WI38 (cell line): ENCODE data around the gene IRF1.

Source experiments
- H3K4me3 ChIP-seq: 2 replicates; pipeline ENCODE4 v1.5.1; 2011; ENCODE audit warnings: low read depth, mild to moderate bottlenecking, control low read depth, low read length
- TF ChIP-seq, protein P1 (sequence below): IDR thresholded peaks from 2 replicates; pipeline ENCODE4 v1.5.1; 2012; ENCODE audit warnings: low read depth, mild to moderate bottlenecking, control low read depth, low read length

The IRF1 gene

DNA sequence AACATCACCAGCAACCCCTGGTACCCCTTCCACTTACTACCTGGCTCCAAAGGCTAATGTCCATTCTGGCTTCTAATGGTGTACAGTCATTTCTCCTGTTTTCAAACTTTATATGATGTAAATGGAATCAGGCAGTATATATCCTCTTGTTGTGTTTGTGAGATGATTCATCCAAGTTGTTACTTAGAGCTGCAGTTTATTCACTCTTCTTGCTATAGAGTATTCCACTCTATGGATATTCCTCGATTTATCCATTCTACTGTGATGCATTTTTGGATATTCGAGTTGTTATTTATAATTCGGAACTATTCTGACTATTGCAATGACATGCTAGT lies 32.4 kb downstream of the IRF1 start:
- no peak overlapping the region for H3K4me3 ChIP-seq
- TF ChIP-seq, protein P1, sequence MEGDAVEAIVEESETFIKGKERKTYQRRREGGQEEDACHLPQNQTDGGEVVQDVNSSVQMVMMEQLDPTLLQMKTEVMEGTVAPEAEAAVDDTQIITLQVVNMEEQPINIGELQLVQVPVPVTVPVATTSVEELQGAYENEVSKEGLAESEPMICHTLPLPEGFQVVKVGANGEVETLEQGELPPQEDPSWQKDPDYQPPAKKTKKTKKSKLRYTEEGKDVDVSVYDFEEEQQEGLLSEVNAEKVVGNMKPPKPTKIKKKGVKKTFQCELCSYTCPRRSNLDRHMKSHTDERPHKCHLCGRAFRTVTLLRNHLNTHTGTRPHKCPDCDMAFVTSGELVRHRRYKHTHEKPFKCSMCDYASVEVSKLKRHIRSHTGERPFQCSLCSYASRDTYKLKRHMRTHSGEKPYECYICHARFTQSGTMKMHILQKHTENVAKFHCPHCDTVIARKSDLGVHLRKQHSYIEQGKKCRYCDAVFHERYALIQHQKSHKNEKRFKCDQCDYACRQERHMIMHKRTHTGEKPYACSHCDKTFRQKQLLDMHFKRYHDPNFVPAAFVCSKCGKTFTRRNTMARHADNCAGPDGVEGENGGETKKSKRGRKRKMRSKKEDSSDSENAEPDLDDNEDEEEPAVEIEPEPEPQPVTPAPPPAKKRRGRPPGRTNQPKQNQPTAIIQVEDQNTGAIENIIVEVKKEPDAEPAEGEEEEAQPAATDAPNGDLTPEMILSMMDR, result no peak

GRCh38 chr5:132457371-132458225 lies 33.0 kb downstream of the IRF1 start:
- no peak overlapping the region for H3K4me3 ChIP-seq
- TF ChIP-seq, protein P1, result no peak

- H3K4me3 ChIP-seq, result no peak overlapping the region
- TF ChIP-seq, protein P1, result no peak
Observed at GRCh38 chr5:132456987-132457361, 33.6 kb downstream of the IRF1 start.

DNA sequence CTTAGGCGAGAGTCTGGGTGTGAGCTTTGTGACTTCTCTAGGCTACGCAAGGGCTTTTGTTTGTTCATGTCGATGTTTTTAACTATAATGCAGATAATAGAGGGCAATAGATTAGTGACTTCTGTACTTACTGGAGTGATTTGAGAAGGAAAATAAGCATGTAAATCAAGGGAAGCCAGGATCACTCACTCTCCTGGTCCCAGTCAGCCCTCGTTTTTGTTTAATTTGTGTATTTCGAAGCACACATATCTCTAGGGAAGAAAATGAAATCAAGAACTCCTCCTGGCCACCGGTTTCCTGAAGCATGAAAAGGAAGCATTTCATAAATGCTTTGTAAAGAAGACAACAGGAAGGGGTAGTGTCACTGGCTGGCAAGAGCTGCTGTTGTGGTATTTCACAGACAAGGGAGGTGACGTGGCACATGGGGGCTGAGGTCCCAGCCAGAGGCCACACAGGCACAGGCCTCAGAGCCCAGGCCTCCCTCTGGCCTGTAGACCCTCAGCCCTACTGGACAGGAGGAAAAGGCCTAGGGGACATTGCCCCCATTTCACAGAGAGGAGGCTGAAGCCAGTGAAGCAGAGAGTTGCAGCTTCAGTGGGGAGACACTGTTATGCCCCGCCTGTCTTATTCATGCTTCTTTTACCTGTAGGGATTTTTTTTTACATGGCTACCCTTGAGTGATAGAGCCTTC lies 34.1 kb downstream of the IRF1 start:
- TF ChIP-seq, protein P1, result no peak
- no peak overlapping the region for H3K4me3 ChIP-seq

- H3K4me3 ChIP-seq, result no peak overlapping the region
- TF ChIP-seq, protein P1, result no peak
Observed at GRCh38 chr5:132455614-132456115, 34.9 kb downstream of the IRF1 start.

- H3K4me3 ChIP-seq, result no peak overlapping the region
- TF ChIP-seq, protein P1, result no peak
Observed at GRCh38 chr5:132454361-132454760, 36.2 kb downstream of the IRF1 start.

DNA sequence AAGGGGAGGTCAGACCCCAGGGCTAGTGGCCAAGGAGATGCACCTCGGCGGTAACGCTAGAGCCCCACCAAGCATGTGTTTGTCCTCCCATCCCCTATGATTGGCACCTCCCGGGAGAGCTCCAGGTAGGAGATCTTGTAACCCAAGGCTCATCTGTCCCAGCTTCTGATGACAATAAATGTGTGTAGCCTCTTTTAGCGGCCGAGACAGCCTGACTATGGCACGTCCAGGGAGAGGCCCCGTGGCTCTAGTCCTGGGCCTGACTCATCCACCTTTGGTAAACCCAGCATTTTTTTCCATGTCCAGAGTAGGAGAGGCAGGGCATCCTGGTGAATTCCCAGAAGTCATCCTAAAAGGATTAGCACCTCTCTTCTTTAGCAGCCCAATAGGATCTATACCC lies 39.2 kb downstream of the IRF1 start:
- no peak overlapping the region for H3K4me3 ChIP-seq
- TF ChIP-seq, protein P1, result no peak
